Measurements from ENCODE around the gene C2CD2. TPM values are rescaled to one million over a fixed set of nuclear protein-coding genes. Genes with fewer than 3 reads are reported as not detected.

The C2CD2 gene
- total and polyA plus RNA-seq, 2 experiments from 2014 or later = 6.4 to 13.9 TPM

- Histone ChIP-seq H3K4me3 (no peak overlapping the region), H3K27me3 (no peaks in the 10 kb centered on the region), H2AFZ (no peak overlapping the region), H3K27ac (no peak overlapping the region), H3K79me2 (no peaks in the 10 kb centered on the region), H4K20me1 (ENCODE audit: insufficient read depth, poor library complexity, severe bottlenecking) (no peaks in the 10 kb centered on the region), H3K4me1 (ENCODE audit: insufficient read depth) (no peaks in the 10 kb centered on the region), H3K4me2 (no peak overlapping the region), H3K9me2 (replicated peaks; ENCODE audit: insufficient read depth) (no peaks in the 10 kb centered on the region), H3K9me3 (ENCODE audit: low read depth) (no peaks in the 10 kb centered on the region), H3K36me3 (replicated peaks; ENCODE audit: insufficient read depth, low read depth) (no peaks in the 10 kb centered on the region)
- TF ChIP-seq EZH2 (IDR thresholded peaks at IDR 0.05; ENCODE audit: borderline replicate concordance) = no peak
- TF ChIP-seq EZH2phosphoT487 (IDR thresholded peaks at IDR 0.05; ENCODE audit: low read depth, severe bottlenecking, unreplicated experiment) = no peak
- TF ChIP-seq CTCF (IDR thresholded peaks at IDR 0.05; ENCODE audit: poor library complexity) = no peak
- DNase-seq (ENCODE audit: low spot score) = no peak
- WGBS (ENCODE audit: low lambda C conversion rate, missing lambda C conversion rate) = 97% methylated on average over 14 of the region's 14 CpGs
These were observed 96.0 kb downstream of the C2CD2 start for GRCh38 chr21:41857771-41858300.

DNA sequence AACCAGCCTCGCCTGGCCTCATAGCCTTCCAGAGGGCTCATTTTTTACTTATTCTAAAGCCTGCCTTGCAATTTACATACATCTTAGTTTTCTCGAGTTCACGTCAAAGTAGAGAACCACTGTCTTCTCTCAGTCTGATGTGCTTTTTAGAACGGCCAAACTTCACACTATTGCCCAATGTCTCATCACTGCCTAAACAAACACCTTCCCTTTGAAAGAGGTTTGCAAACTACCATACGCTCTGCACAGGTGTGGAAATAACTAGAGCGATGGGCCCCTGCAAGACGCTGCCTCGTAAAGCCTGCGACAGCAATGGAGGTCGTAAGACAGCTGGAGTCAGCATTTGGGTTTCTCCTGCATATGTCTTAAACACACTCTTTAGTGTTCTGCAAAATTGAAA is 97.2 kb downstream of the C2CD2 start:
- no peaks in the 10 kb centered on the region for H3K9me2 ChIP-seq (replicated peaks; ENCODE audit: insufficient read depth)
- H3K79me2 ChIP-seq = no peaks in the 10 kb centered on the region
- no peaks in the 10 kb centered on the region for H4K20me1 ChIP-seq (ENCODE audit: insufficient read depth, poor library complexity, severe bottlenecking)
- H2AFZ ChIP-seq = no peak overlapping the region
- no peaks in the 10 kb centered on the region for H3K4me1 ChIP-seq (ENCODE audit: insufficient read depth)
- no peaks in the 10 kb centered on the region for H3K36me3 ChIP-seq (replicated peaks; ENCODE audit: insufficient read depth, low read depth)
- no peak for DNase-seq (ENCODE audit: low spot score)
- WGBS (ENCODE audit: low lambda C conversion rate, missing lambda C conversion rate) = 89% methylated on average over 10 of the region's 10 CpGs
- TF ChIP-seq EZH2 (IDR thresholded peaks at IDR 0.05; ENCODE audit: borderline replicate concordance) (no peak), EZH2phosphoT487 (IDR thresholded peaks at IDR 0.05; ENCODE audit: low read depth, severe bottlenecking, unreplicated experiment) (no peak), CTCF (IDR thresholded peaks at IDR 0.05; ENCODE audit: poor library complexity) (no peak)
- no peak overlapping the region for H3K4me2 ChIP-seq
- no peaks in the 10 kb centered on the region for H3K27me3 ChIP-seq
- H3K9me3 ChIP-seq (ENCODE audit: low read depth) = no peaks in the 10 kb centered on the region
- no peak overlapping the region for H3K27ac ChIP-seq
- H3K4me3 ChIP-seq = no peak overlapping the region

DNA sequence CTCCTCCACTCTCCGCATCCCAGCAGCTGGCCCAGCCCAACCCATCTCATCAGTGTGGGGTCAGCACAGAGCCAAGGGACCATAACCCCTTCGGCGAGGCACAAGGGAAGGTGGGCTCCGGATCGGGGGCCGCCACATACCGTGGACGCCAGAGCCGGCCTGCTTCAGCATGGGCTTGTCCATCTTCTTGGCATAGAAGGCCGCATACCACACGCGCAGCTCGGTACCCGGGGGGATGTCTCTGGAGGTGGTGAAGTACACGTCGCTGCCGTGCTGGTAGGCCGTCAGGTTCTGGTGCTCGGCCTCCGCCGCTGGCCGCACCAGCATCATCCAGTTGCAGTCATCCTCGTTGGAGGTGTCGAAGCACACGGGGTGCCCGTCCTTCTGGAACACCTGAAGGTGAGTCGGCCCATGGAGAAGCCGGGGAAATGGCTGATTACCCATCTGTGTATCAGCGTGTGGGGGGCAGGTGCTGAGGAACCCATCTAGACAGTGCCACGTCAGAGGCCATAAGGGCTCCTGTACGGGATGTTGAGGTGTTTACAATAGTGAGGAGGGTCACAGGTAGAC is 99.3 kb downstream of the C2CD2 start:
- Histone ChIP-seq H2AFZ (no peak overlapping the region), H3K4me3 (no peak overlapping the region), H3K27me3 (no peaks in the 10 kb centered on the region), H3K4me1 (ENCODE audit: insufficient read depth) (no peaks in the 10 kb centered on the region), H3K79me2 (no peaks in the 10 kb centered on the region), H3K9me2 (replicated peaks; ENCODE audit: insufficient read depth) (no peaks in the 10 kb centered on the region), H3K4me2 (no peak overlapping the region), H4K20me1 (ENCODE audit: insufficient read depth, poor library complexity, severe bottlenecking) (no peaks in the 10 kb centered on the region), H3K9me3 (ENCODE audit: low read depth) (no peaks in the 10 kb centered on the region), H3K36me3 (replicated peaks; ENCODE audit: insufficient read depth, low read depth) (no peaks in the 10 kb centered on the region), H3K27ac (no peak overlapping the region)
- DNase-seq (ENCODE audit: low spot score) = no peak
- WGBS (ENCODE audit: low lambda C conversion rate, missing lambda C conversion rate) = 98% methylated on average over 31 of the region's 31 CpGs
- TF ChIP-seq CTCF (IDR thresholded peaks at IDR 0.05; ENCODE audit: poor library complexity) (no peak), EZH2phosphoT487 (IDR thresholded peaks at IDR 0.05; ENCODE audit: low read depth, severe bottlenecking, unreplicated experiment) (no peak), EZH2 (IDR thresholded peaks at IDR 0.05; ENCODE audit: borderline replicate concordance) (no peak)
